Measurements from ENCODE around the gene CACNG5.

CACNG5 gene

GRCh38 chr17:66916946-66917345, 82.0 kb downstream of the CACNG5 start:
- Histone ChIP-seq H3K4me3 (ENCODE audit: low read length) (no peak overlapping the region), H3K27ac (ENCODE audit: low read length) (no peak overlapping the region), H3K9me3 (ENCODE audit: control insufficient read depth, insufficient read depth, low read length) (no peaks in the 10 kb centered on the region), H3K4me1 (ENCODE audit: control insufficient read depth, insufficient read depth, low read length) (no peaks in the 10 kb centered on the region; the same call in 1 of the 2 replicates), H3K36me3 (ENCODE audit: control insufficient read depth, insufficient read depth, low read length) (no peaks in the 10 kb centered on the region), H3K27me3 (ENCODE audit: control insufficient read depth, insufficient read depth, low read length) (no peaks in the 10 kb centered on the region)
- DNase-seq (ENCODE audit: low read depth, low spot score), result no peak
- no CpG with 5 or more reads among the region's 1 CpG for whole genome bisulfite sequencing (ENCODE audit: insufficient coverage, insufficient read length)

GRCh38 chr17:66918896-66919295, 84.0 kb downstream of the CACNG5 start:
- Histone ChIP-seq H3K36me3 (ENCODE audit: control insufficient read depth, insufficient read depth, low read length) (no peaks in the 10 kb centered on the region), H3K4me3 (ENCODE audit: low read length) (no peak overlapping the region), H3K27ac (ENCODE audit: low read length) (no peak overlapping the region), H3K9me3 (ENCODE audit: control insufficient read depth, insufficient read depth, low read length) (no peaks in the 10 kb centered on the region), H3K4me1 (ENCODE audit: control insufficient read depth, insufficient read depth, low read length) (no peaks in the 10 kb centered on the region; the same call in 1 of the 2 replicates), H3K27me3 (ENCODE audit: control insufficient read depth, insufficient read depth, low read length) (no peaks in the 10 kb centered on the region)
- WGBS (ENCODE audit: insufficient coverage, insufficient read length), result no CpG with 5 or more reads among the region's 12 CpGs
- DNase-seq (ENCODE audit: low read depth, low spot score), result no peak

- Histone ChIP-seq H3K27ac (ENCODE audit: low read length) (no peak overlapping the region), H3K4me3 (ENCODE audit: low read length) (no peak overlapping the region), H3K9me3 (ENCODE audit: control insufficient read depth, insufficient read depth, low read length) (no peaks in the 10 kb centered on the region), H3K27me3 (ENCODE audit: control insufficient read depth, insufficient read depth, low read length) (no peaks in the 10 kb centered on the region), H3K36me3 (ENCODE audit: control insufficient read depth, insufficient read depth, low read length) (no peaks in the 10 kb centered on the region), H3K4me1 (ENCODE audit: control insufficient read depth, insufficient read depth, low read length) (no peaks in the 10 kb centered on the region; the same call in 1 of the 2 replicates)
- DNase-seq (ENCODE audit: low read depth, low spot score), result no peak
- no CpG with 5 or more reads among the region's 9 CpGs for WGBS (ENCODE audit: insufficient coverage, insufficient read length)
Measured at GRCh38 chr17:66920435-66920834, 85.5 kb downstream of the CACNG5 start.

GRCh38 chr17:66920950-66921349, 86.0 kb downstream of the CACNG5 start:
- DNase-seq (ENCODE audit: low read depth, low spot score), result no peak
- Histone ChIP-seq H3K9me3 (ENCODE audit: control insufficient read depth, insufficient read depth, low read length) (no peaks in the 10 kb centered on the region), H3K27me3 (ENCODE audit: control insufficient read depth, insufficient read depth, low read length) (no peaks in the 10 kb centered on the region), H3K36me3 (ENCODE audit: control insufficient read depth, insufficient read depth, low read length) (no peaks in the 10 kb centered on the region), H3K27ac (ENCODE audit: low read length) (no peak overlapping the region), H3K4me1 (ENCODE audit: control insufficient read depth, insufficient read depth, low read length) (no peaks in the 10 kb centered on the region; the same call in 1 of the 2 replicates), H3K4me3 (ENCODE audit: low read length) (no peak overlapping the region)
- WGBS (ENCODE audit: insufficient coverage, insufficient read length), result no CpG with 5 or more reads among the region's 4 CpGs

GRCh38 chr17:66923886-66924285, 89.0 kb downstream of the CACNG5 start:
- DNase-seq (ENCODE audit: low read depth, low spot score), result no peak
- H3K27me3 ChIP-seq (ENCODE audit: control insufficient read depth, insufficient read depth, low read length), result no peaks in the 10 kb centered on the region
- no CpG with 5 or more reads among the region's 1 CpG for WGBS (ENCODE audit: insufficient coverage, insufficient read length)

GRCh38 chr17:66925811-66926500, 91.0 kb downstream of the CACNG5 start:
- H3K9me3 ChIP-seq (ENCODE audit: control insufficient read depth, insufficient read depth, low read length), result no peaks in the 10 kb centered on the region
- no CpG with 5 or more reads among the region's 8 CpGs for WGBS (ENCODE audit: insufficient coverage, insufficient read length)
- no peaks in the 10 kb centered on the region for H3K36me3 ChIP-seq (ENCODE audit: control insufficient read depth, insufficient read depth, low read length)
- no peak overlapping the region for H3K27ac ChIP-seq (ENCODE audit: low read length)
- no peak for DNase-seq (ENCODE audit: low read depth, low spot score)
- no peaks in the 10 kb centered on the region for H3K27me3 ChIP-seq (ENCODE audit: control insufficient read depth, insufficient read depth, low read length)
- H3K4me1 ChIP-seq (ENCODE audit: control insufficient read depth, insufficient read depth, low read length), result no peaks in the 10 kb centered on the region
- H3K4me3 ChIP-seq (ENCODE audit: low read length), result no peak overlapping the region

More at GRCh38 chr17:66923886-66924285, 89.0 kb downstream of the CACNG5 start:
- H3K4me1 ChIP-seq (ENCODE audit: control insufficient read depth, insufficient read depth, low read length), result no peaks in the 10 kb centered on the region
- no peaks in the 10 kb centered on the region for H3K9me3 ChIP-seq (ENCODE audit: control insufficient read depth, insufficient read depth, low read length)
- no peak overlapping the region for H3K27ac ChIP-seq (ENCODE audit: low read length)
- no peak overlapping the region for H3K4me3 ChIP-seq (ENCODE audit: low read length)
- no peaks in the 10 kb centered on the region for H3K36me3 ChIP-seq (ENCODE audit: control insufficient read depth, insufficient read depth, low read length)

- H3K27ac ChIP-seq (ENCODE audit: low read length), result no peak overlapping the region
- H3K9me3 ChIP-seq (ENCODE audit: control insufficient read depth, insufficient read depth, low read length), result no peaks in the 10 kb centered on the region
- no peak overlapping the region for H3K4me3 ChIP-seq (ENCODE audit: low read length)
- WGBS (ENCODE audit: insufficient coverage, insufficient read length), result no CpG with 5 or more reads among the region's 5 CpGs
- H3K36me3 ChIP-seq (ENCODE audit: control insufficient read depth, insufficient read depth, low read length), result no peaks in the 10 kb centered on the region
- H3K27me3 ChIP-seq (ENCODE audit: control insufficient read depth, insufficient read depth, low read length), result no peaks in the 10 kb centered on the region
- H3K4me1 ChIP-seq (ENCODE audit: control insufficient read depth, insufficient read depth, low read length), result no peaks in the 10 kb centered on the region
- DNase-seq (ENCODE audit: low read depth, low spot score), result no peak
Measured at GRCh38 chr17:66928949-66929348, 94.0 kb downstream of the CACNG5 start.

- no peaks in the 10 kb centered on the region for H3K4me1 ChIP-seq (ENCODE audit: control insufficient read depth, insufficient read depth, low read length)
- no peak overlapping the region for H3K4me3 ChIP-seq (ENCODE audit: low read length)
- no peaks in the 10 kb centered on the region for H3K9me3 ChIP-seq (ENCODE audit: control insufficient read depth, insufficient read depth, low read length)
- no peaks in the 10 kb centered on the region for H3K27me3 ChIP-seq (ENCODE audit: control insufficient read depth, insufficient read depth, low read length)
- no peak overlapping the region for H3K27ac ChIP-seq (ENCODE audit: low read length)
- no CpG with 5 or more reads among the region's 1 CpG for WGBS (ENCODE audit: insufficient coverage, insufficient read length)
- H3K36me3 ChIP-seq (ENCODE audit: control insufficient read depth, insufficient read depth, low read length), result no peaks in the 10 kb centered on the region
- no peak for DNase-seq (ENCODE audit: low read depth, low spot score)
Measured at GRCh38 chr17:66929591-66929990, 94.7 kb downstream of the CACNG5 start.

- H3K9me3 ChIP-seq (ENCODE audit: control insufficient read depth, insufficient read depth, low read length), result no peaks in the 10 kb centered on the region
- no peaks in the 10 kb centered on the region for H3K4me1 ChIP-seq (ENCODE audit: control insufficient read depth, insufficient read depth, low read length)
- H3K27ac ChIP-seq (ENCODE audit: low read length), result no peak overlapping the region
- no peaks in the 10 kb centered on the region for H3K36me3 ChIP-seq (ENCODE audit: control insufficient read depth, insufficient read depth, low read length)
- no CpG with 5 or more reads among the region's 3 CpGs for WGBS (ENCODE audit: insufficient coverage, insufficient read length)
- no peak overlapping the region for H3K4me3 ChIP-seq (ENCODE audit: low read length)
- no peak for DNase-seq (ENCODE audit: low read depth, low spot score)
- H3K27me3 ChIP-seq (ENCODE audit: control insufficient read depth, insufficient read depth, low read length), result no peaks in the 10 kb centered on the region
Measured at GRCh38 chr17:66930933-66931332, 96.0 kb downstream of the CACNG5 start.

- no peak overlapping the region for H3K27ac ChIP-seq (ENCODE audit: low read length)
- H3K27me3 ChIP-seq (ENCODE audit: control insufficient read depth, insufficient read depth, low read length), result no peaks in the 10 kb centered on the region
- H3K4me3 ChIP-seq (ENCODE audit: low read length), result no peak overlapping the region
- no peak for DNase-seq (ENCODE audit: low read depth, low spot score)
- no peaks in the 10 kb centered on the region for H3K4me1 ChIP-seq (ENCODE audit: control insufficient read depth, insufficient read depth, low read length)
- WGBS (ENCODE audit: insufficient coverage, insufficient read length), result no CpG with 5 or more reads among the region's 2 CpGs
- H3K9me3 ChIP-seq (ENCODE audit: control insufficient read depth, insufficient read depth, low read length), result peaks cover 2% of the 10 kb centered on the region; the same call in 1 of the 2 replicates
- H3K36me3 ChIP-seq (ENCODE audit: control insufficient read depth, insufficient read depth, low read length), result no peaks in the 10 kb centered on the region
Measured at GRCh38 chr17:66932311-66932710, 97.4 kb downstream of the CACNG5 start.

- Histone ChIP-seq H3K9me3 (ENCODE audit: control insufficient read depth, insufficient read depth, low read length) (peaks cover 4% of the 10 kb centered on the region; the same call in 1 of the 2 replicates), H3K36me3 (ENCODE audit: control insufficient read depth, insufficient read depth, low read length) (no peaks in the 10 kb centered on the region), H3K27ac (ENCODE audit: low read length) (no peak overlapping the region), H3K27me3 (ENCODE audit: control insufficient read depth, insufficient read depth, low read length) (no peaks in the 10 kb centered on the region), H3K4me1 (ENCODE audit: control insufficient read depth, insufficient read depth, low read length) (no peaks in the 10 kb centered on the region), H3K4me3 (ENCODE audit: low read length) (no peak overlapping the region)
- DNase-seq (ENCODE audit: low read depth, low spot score), result no peak
- no CpG with 5 or more reads among the region's 2 CpGs for WGBS (ENCODE audit: insufficient coverage, insufficient read length)
Measured at GRCh38 chr17:66934040-66934439, 99.1 kb downstream of the CACNG5 start.
